Osteoblast (primary cell): Measurements from ENCODE around the gene CYB5RL. TPM values are rescaled to one million over a fixed set of nuclear protein-coding genes. Genes with fewer than 3 reads are reported as not detected.
A peak's percentile ranks its signal among the peaks of the same experiment; 100 is the strongest.

ENCODE experiments used
- DNase-seq: peaks from one replicate; pipeline ENCODE4 v3.0.0; 2011; ENCODE audit warnings: low spot score, mixed read lengths; ENCODE audit not compliant: insufficient read length; ENCODE audit errors: missing footprints
- H2AFZ ChIP-seq: 2 replicates; pipeline ENCODE4 v1.6.0; 2011; ENCODE audit warnings: mild to moderate bottlenecking, low read length
- H3K27ac ChIP-seq: 2 replicates; pipeline ENCODE4 v1.5.1; 2011; ENCODE audit warnings: mild to moderate bottlenecking, low read depth, low read length, moderate library complexity
- H3K27me3 ChIP-seq: 2 replicates; pipeline ENCODE4 v1.6.0; 2012; ENCODE audit warnings: mild to moderate bottlenecking, control low read depth, inconsistent platforms, low read length, moderate library complexity; ENCODE audit not compliant: insufficient read depth
- H3K36me3 ChIP-seq: 2 replicates; pipeline ENCODE4 v1.5.1; 2011; ENCODE audit warnings: mild to moderate bottlenecking, low read length, control low read depth, moderate library complexity; ENCODE audit not compliant: insufficient read depth
- H3K4me1 ChIP-seq: 2 replicates; pipeline ENCODE4 v1.5.1; 2011; ENCODE audit warnings: mild to moderate bottlenecking, low read length, control low read depth, moderate library complexity; ENCODE audit not compliant: insufficient read depth
- H3K4me2 ChIP-seq: 2 replicates; pipeline ENCODE4 v1.6.0; 2011; ENCODE audit warnings: mild to moderate bottlenecking, low read length; ENCODE audit not compliant: insufficient read depth
- H3K4me3 ChIP-seq: fragments of 200-600 bp; sonication (generic); 3 replicates; pipeline ENCODE4 v1.5.1; 2012; ENCODE audit warnings: mild to moderate bottlenecking, low read length, inconsistent platforms; ENCODE audit not compliant: insufficient read depth
- H3K79me2 ChIP-seq: 2 replicates; pipeline ENCODE4 v1.6.0; 2012; ENCODE audit warnings: mild to moderate bottlenecking, low read length, control low read depth, inconsistent platforms; ENCODE audit not compliant: insufficient read depth
- H3K9me3 ChIP-seq: 2 replicates; pipeline ENCODE4 v1.5.1; 2011; ENCODE audit warnings: low read depth, low read length, control low read depth
- H4K20me1 ChIP-seq: 2 replicates; pipeline ENCODE4 v1.6.0; 2012; ENCODE audit warnings: mild to moderate bottlenecking, low read length, control low read depth; ENCODE audit not compliant: insufficient read depth
- total RNA-seq: library from RNA; depleted of rRNA; stranded (reverse); fragments of >200 nt; gene quantifications from 2 replicates; pipeline ENCODE4 v1.2.3, GENCODE V29; 2012
- TF ChIP-seq, protein P1 (sequence below): IDR thresholded peaks from 2 replicates; pipeline ENCODE4 v1.5.1; 2011; ENCODE audit warnings: mild to moderate bottlenecking, low read depth, low read length, moderate library complexity; ENCODE audit errors: extremely low read depth

The CYB5RL gene
- total RNA-seq, 1 donor: 11.6 TPM

DNA sequence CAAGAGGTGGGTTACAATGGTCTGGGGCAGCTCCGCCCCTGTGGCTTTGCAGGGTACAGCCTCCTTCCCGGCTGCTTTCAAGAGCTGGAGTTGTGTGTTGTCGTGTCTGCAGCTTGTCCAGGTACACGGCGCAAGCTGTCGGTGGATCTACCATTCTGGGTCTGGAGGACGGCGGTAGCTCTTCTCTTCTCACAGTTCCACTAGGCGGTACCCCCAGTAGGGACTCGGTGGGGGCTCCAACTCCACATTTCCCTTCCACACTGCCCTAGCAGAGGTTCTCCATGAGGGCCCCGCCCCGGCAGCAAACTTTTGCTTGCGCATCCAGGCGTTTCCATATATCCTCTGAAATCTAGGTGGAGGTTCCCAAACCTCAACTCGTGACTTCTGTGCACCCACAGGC lies 34.7 kb downstream of the CYB5RL start:
- H3K4me2 ChIP-seq: no peak overlapping the region
- H4K20me1 ChIP-seq: no peaks in the 10 kb centered on the region
- TF ChIP-seq, protein P1, sequence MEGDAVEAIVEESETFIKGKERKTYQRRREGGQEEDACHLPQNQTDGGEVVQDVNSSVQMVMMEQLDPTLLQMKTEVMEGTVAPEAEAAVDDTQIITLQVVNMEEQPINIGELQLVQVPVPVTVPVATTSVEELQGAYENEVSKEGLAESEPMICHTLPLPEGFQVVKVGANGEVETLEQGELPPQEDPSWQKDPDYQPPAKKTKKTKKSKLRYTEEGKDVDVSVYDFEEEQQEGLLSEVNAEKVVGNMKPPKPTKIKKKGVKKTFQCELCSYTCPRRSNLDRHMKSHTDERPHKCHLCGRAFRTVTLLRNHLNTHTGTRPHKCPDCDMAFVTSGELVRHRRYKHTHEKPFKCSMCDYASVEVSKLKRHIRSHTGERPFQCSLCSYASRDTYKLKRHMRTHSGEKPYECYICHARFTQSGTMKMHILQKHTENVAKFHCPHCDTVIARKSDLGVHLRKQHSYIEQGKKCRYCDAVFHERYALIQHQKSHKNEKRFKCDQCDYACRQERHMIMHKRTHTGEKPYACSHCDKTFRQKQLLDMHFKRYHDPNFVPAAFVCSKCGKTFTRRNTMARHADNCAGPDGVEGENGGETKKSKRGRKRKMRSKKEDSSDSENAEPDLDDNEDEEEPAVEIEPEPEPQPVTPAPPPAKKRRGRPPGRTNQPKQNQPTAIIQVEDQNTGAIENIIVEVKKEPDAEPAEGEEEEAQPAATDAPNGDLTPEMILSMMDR: no peak
- no peaks in the 10 kb centered on the region for H3K4me1 ChIP-seq
- H3K79me2 ChIP-seq: no peaks in the 10 kb centered on the region
- H2AFZ ChIP-seq: no peak overlapping the region
- no peak for DNase-seq
- no peaks in the 10 kb centered on the region for H3K36me3 ChIP-seq
- no peak overlapping the region for H3K4me3 ChIP-seq
- H3K27me3 ChIP-seq: no peaks in the 10 kb centered on the region
- H3K27ac ChIP-seq: no peak overlapping the region
- H3K9me3 ChIP-seq: no peaks in the 10 kb centered on the region

DNA sequence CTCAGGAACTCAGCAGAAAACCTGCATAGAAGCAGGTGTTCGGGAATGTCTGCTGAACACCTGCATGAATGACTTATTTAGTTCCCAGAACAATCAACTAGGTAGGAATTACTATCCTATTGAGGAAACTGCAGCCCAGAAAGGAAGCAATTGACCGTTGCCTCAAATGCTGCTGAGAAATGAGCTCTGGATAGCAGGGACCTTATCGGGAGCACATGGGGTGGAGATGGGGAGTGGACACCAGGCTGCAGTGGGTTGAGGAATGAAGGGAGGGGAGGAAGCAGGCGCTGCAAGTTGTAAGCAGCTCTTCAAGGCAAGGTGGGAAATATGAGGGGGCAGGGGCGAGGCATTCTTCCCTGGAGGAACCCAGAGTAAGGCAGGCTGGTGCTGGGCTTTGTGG lies 36.3 kb downstream of the CYB5RL start:
- Histone ChIP-seq H3K4me2 (no peak overlapping the region), H3K36me3 (no peaks in the 10 kb centered on the region), H3K27ac (no peak overlapping the region), H2AFZ (no peak overlapping the region), H3K9me3 (no peaks in the 10 kb centered on the region), H3K27me3 (no peaks in the 10 kb centered on the region), H3K4me1 (no peaks in the 10 kb centered on the region), H3K79me2 (no peaks in the 10 kb centered on the region), H3K4me3 (no peak overlapping the region), H4K20me1 (no peaks in the 10 kb centered on the region)
- TF ChIP-seq, protein P1: no peak
- no peak for DNase-seq

DNA sequence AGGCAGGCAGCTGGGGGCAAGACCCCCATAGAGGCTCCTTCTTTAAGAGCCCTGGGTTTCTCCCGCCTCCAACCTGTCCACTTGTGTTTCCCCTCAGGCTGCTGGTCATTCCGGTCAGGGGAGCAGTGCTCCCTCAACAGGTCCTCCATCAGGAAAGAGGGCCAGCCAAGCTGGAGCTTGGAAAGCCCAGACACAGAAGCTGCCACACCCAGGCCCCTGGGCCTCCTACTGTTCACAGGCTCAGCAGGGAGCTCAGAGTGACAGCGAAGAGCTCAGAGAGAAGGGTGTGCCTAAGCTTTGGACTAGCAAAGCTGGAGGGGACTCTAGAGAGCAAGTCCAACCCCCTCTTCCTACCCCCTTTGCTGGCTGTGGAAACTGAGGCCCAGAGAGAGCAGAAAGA lies 36.8 kb downstream of the CYB5RL start:
- Histone ChIP-seq H3K9me3 (no peaks in the 10 kb centered on the region), H3K27ac (no peak overlapping the region), H3K79me2 (no peaks in the 10 kb centered on the region), H3K4me1 (no peaks in the 10 kb centered on the region), H3K4me2 (no peak overlapping the region), H2AFZ (no peak overlapping the region), H3K27me3 (no peaks in the 10 kb centered on the region), H3K4me3 (no peak overlapping the region), H4K20me1 (no peaks in the 10 kb centered on the region), H3K36me3 (no peaks in the 10 kb centered on the region)
- DNase-seq: peak; percentile 19
- TF ChIP-seq, protein P1: no peak

DNA sequence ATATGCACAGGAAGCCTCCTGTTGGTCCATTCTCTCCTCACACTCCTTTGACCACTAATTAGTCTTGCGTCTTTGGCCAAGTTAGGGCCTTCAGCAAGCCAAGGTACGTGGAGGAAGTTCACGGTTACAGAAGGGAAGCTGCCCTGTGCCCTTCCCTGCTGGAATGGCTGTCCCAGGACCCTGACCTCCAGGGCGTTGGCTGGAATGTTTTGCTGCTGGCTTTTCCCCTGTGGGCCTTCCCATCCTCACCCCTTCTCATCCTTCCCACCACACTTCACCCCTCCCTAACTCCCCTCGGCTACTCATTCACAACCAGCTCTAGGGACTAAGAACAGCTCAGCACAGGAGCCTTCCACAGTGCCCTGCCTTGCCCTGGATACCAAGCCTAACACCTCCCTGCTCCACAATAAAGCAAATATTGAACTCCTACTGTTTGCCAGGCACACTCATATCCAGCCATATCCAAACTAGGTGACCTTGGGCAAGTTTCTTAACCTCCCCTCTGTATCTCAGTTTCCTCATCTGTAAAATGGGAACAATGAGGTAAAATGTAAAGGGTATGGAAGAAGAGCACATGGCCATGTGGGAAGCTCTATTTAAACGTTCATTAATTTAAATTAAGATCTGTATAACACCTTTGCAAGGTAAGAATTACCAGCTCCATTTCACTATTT lies 38.2 kb downstream of the CYB5RL start:
- Histone ChIP-seq H3K9me3 (no peaks in the 10 kb centered on the region), H3K4me1 (no peaks in the 10 kb centered on the region), H3K27me3 (no peaks in the 10 kb centered on the region), H3K36me3 (no peaks in the 10 kb centered on the region), H3K4me2 (no peak overlapping the region), H3K4me3 (no peak overlapping the region), H3K27ac (no peak overlapping the region), H2AFZ (no peak overlapping the region), H4K20me1 (no peaks in the 10 kb centered on the region), H3K79me2 (no peaks in the 10 kb centered on the region)
- TF ChIP-seq, protein P1: no peak
- DNase-seq: peak; percentile 4
